ENCODE data around the gene PKD2L1. TPM values are rescaled to one million over a fixed set of nuclear protein-coding genes. Genes with fewer than 3 reads are reported as not detected.

PKD2L1 gene
- total and polyA plus RNA-seq, 9 of the 15 experiments (the other 6 are each of a cell fraction or from before 2014, with no cell fraction given) = not detected

GRCh38 chr10:100372415-100373297 lies 42.6 kb upstream of the PKD2L1 start (continued):
- TF ChIP-seq PCBP2 (IDR thresholded peaks at IDR 0.05; ENCODE audit: low read depth, low read length, poor library complexity, severe bottlenecking) (no peak), ARID3B (CRISPR knock-in tag; IDR thresholded peaks at IDR 0.05; ENCODE audit: borderline replicate concordance) (no peak), ATF4 (CRISPR knock-in tag; IDR thresholded peaks at IDR 0.05) (no peak), ARNT (IDR thresholded peaks at IDR 0.05) (no peak), MLLT1 (IDR thresholded peaks at IDR 0.05) (peak in 1 of 2 experiments; percentile 72; a peak in 2 of 4 replicates), MAZ (CRISPR knock-in tag; conservative IDR thresholded peaks at IDR 0.05 in 1 of 2, IDR thresholded peaks at IDR 0.05 in 1 of 2) (peak in 1 of 2 experiments; percentile 29; a peak in 1 of 4 replicates), TAF9B (IDR thresholded peaks at IDR 0.05; ENCODE audit: partially characterized antibody) (no peak), HLTF (IDR thresholded peaks at IDR 0.05) (peak; percentile 74; the same call in 1 of the 2 replicates), ARID3A (IDR thresholded peaks at IDR 0.05; ENCODE audit: borderline replicate concordance, low read depth, low read length) (no peak), ARID1B (IDR thresholded peaks at IDR 0.05) (no peak; the same call in 1 of the 2 replicates), THRB (CRISPR knock-in tag; conservative IDR thresholded peaks at IDR 0.05) (0 out of 2 replicates have a peak, but pooled peaks have one; percentile 27), TEAD1 (CRISPR knock-in tag; IDR thresholded peaks at IDR 0.05) (peak in 1 of 2 experiments; percentile 54; a peak in 2 of 4 replicates), FOXJ3 (CRISPR knock-in tag; IDR thresholded peaks at IDR 0.05) (no peak), FOXK1 (CRISPR knock-in tag; IDR thresholded peaks at IDR 0.05; ENCODE audit: borderline replicate concordance) (no peak), ZNF79 (CRISPR knock-in tag; IDR thresholded peaks at IDR 0.05; ENCODE audit: low read depth) (no peak)
